Measurements from ENCODE around the gene ZFR.

- no peak for TF ChIP-seq POLR2A (IDR thresholded peaks at IDR 0.05)
- no peak for TF ChIP-seq CTCF (IDR thresholded peaks at IDR 0.05)
- TF ChIP-seq EP300 (IDR thresholded peaks at IDR 0.05), result no peak
Measured at GRCh38 chr5:32383586-32383985, 61.0 kb downstream of the ZFR start.

All from ovary (tissue), 3 donors.